OCI-LY3 (cell line): ENCODE measurements around the gene FBXO30.

Source experiments
- H2AFZ ChIP-seq: fragments of 200-600, 300-600 bp; shearing (Covaris generic); 2 replicates; pipeline ENCODE4 v1.6.0; 2014; ENCODE audit warnings: antibody characterized with exemption, low read depth, low read length
- H3K27ac ChIP-seq: fragments of 200-600, 300-600 bp; sonication (generic); 2 replicates; pipeline ENCODE4 v1.5.1; 2014; ENCODE audit warnings: mild to moderate bottlenecking, low read length, moderate library complexity, mixed read lengths
- H3K27me3 ChIP-seq: fragments of 200-600, 300-600 bp; sonication (generic); 2 replicates; pipeline ENCODE4 v1.6.1; 2014; ENCODE audit warnings: low read depth, low read length, mixed read lengths
- H3K36me3 ChIP-seq: fragments of 200-600, 300-600 bp; sonication (generic); replicated peaks from 2 replicates; pipeline ENCODE3; 2014; ENCODE audit warnings: low read depth, low read length, mixed read lengths
- H3K4me1 ChIP-seq: fragments of 300-600, 200-600 bp; sonication (generic); 2 replicates; pipeline ENCODE4 v1.6.1; 2014; ENCODE audit warnings: low read length, mixed read lengths
- H3K4me2 ChIP-seq: fragments of 200-600, 300-600 bp; sonication (generic); 2 replicates; pipeline ENCODE4 v1.6.1; 2014; ENCODE audit warnings: low read length, mixed read lengths
- H3K4me3 ChIP-seq: fragments of 300-600, 200-600 bp; sonication (generic); 2 replicates; pipeline ENCODE4 v1.5.1; 2014; ENCODE audit warnings: antibody characterized with exemption, mild to moderate bottlenecking, low read length, moderate library complexity
- H3K79me2 ChIP-seq: fragments of 300-600, 200-600 bp; shearing (Covaris generic); 2 replicates; pipeline ENCODE4 v1.6.1; 2014; ENCODE audit warnings: mild to moderate bottlenecking, low read length, mixed read lengths
- H3K9ac ChIP-seq: fragments of 300-600, 200-600 bp; shearing (Covaris generic); 2 replicates; pipeline ENCODE4 v1.6.0; 2014; ENCODE audit warnings: mild to moderate bottlenecking, low read length, moderate library complexity
- H3K9me3 ChIP-seq: fragments of 200-600, 300-600 bp; shearing (Covaris generic); 2 replicates; pipeline ENCODE4 v1.6.1; 2014; ENCODE audit warnings: low read length, mixed read lengths; ENCODE audit not compliant: insufficient read depth
- H4K20me1 ChIP-seq: fragments of 200-600, 300-600 bp; sonication (generic); 2 replicates; pipeline ENCODE4 v1.6.1; 2016; ENCODE audit warnings: low read length, mixed read lengths; ENCODE audit not compliant: insufficient read depth
- EZH2phosphoT487 ChIP-seq: fragments of 200-600 bp; shearing (Covaris generic); IDR thresholded peaks from 2 replicates; pipeline ENCODE4 v1.6.1; 2018; ENCODE audit warnings: antibody characterized with exemption, mixed run types, low read depth
- TF ChIP-seq, protein P1 (sequence below): fragments of 200-600, 300-600 bp; sonication (generic); IDR thresholded peaks from 2 replicates; pipeline ENCODE4 v1.5.1; 2014; ENCODE audit warnings: antibody characterized with exemption, low read length, low read depth

The FBXO30 gene

DNA sequence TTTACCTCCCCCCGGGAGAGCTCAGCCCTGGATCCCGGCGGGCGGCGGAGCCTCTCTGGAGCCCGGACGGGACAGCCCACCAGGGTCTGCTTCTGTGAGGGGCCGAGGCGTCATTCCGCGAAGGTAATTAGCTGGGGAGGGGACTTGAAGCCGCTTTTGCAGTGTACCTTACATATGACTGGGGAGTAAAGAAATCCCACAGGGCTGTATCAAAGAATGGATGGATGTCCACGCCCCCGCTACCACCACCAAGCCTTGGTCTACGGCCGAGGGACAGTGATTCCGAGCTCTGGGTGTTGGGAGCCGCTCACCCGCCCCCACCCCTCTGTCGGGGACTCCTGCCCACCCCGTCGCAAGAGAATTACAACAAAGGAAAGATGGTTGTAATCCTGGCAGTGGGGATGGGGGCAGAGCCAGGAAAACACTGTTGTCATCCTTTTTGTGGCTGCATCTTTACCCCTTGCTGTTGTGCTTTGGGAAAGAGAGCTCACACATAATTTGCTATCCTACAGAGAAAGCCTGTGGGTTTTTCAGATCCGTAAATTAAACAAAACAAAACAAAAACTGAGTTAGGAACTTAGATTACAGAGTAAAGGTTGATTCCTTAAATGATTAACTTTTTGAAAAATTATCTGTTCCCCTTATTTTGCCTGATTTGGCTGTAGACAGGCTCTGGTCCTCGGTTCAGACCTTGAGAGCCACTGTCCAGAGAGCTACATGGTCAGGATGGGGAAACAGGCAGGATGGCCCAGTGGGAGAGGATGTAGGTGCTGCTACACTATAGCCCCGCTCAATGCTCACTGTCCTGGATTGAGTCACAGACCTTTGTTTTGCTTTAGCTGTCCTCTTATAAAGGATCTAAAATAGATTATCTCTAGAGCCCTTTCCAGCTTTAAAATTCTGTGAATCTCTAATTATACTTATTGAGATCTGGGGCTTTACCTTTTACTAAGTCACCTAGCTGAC is 997 bp upstream of the FBXO30 start:
- H3K36me3 ChIP-seq, result no peaks in the 10 kb centered on the region
- H3K4me1 ChIP-seq, result peaks cover 13% of the 10 kb centered on the region; the same call in 1 of the 2 replicates
- peak overlapping the region; percentile 43 for H2AFZ ChIP-seq
- H3K27ac ChIP-seq, result peak overlapping the region; percentile 48
- peak overlapping the region; percentile 99 for H3K4me3 ChIP-seq
- peak overlapping the region; percentile 94 for H3K9ac ChIP-seq
- peak overlapping the region; percentile 80 for H3K4me2 ChIP-seq
- H3K9me3 ChIP-seq, result no peaks in the 10 kb centered on the region
- no peaks in the 10 kb centered on the region for H3K27me3 ChIP-seq
- peaks cover 34% of the 10 kb centered on the region for H3K79me2 ChIP-seq
- no peaks in the 10 kb centered on the region for H4K20me1 ChIP-seq
- TF ChIP-seq EZH2phosphoT487, result no peak
- TF ChIP-seq, protein P1, sequence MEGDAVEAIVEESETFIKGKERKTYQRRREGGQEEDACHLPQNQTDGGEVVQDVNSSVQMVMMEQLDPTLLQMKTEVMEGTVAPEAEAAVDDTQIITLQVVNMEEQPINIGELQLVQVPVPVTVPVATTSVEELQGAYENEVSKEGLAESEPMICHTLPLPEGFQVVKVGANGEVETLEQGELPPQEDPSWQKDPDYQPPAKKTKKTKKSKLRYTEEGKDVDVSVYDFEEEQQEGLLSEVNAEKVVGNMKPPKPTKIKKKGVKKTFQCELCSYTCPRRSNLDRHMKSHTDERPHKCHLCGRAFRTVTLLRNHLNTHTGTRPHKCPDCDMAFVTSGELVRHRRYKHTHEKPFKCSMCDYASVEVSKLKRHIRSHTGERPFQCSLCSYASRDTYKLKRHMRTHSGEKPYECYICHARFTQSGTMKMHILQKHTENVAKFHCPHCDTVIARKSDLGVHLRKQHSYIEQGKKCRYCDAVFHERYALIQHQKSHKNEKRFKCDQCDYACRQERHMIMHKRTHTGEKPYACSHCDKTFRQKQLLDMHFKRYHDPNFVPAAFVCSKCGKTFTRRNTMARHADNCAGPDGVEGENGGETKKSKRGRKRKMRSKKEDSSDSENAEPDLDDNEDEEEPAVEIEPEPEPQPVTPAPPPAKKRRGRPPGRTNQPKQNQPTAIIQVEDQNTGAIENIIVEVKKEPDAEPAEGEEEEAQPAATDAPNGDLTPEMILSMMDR, result no peak

DNA sequence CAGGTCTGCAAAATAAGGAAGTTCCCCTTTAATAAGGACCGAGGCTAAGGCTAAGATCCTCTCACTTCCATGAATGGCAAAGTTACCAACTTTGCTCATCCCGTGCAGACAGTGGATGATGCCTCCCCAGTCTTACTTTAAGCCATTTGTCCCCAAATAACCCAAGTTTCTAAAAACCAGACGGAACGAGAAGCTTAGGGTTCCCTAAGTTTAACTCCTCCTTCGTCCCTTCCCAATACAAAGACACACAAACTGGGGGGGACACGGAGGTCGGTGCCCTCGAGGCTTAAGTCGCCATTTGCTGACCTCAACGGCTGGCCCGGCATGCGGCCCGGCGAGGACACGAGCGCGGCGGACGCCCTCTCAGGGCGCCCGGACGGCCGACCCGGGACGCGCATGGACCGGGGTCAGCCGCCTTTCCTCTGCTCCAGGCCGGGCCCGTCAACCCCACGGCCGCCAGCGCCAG is 527 bp downstream of the FBXO30 start:
- Histone ChIP-seq H3K4me2 (peak overlapping the region; percentile 83), H3K9me3 (no peaks in the 10 kb centered on the region), H2AFZ (peak overlapping the region; percentile 75), H3K9ac (peak overlapping the region; percentile 82), H3K79me2 (peaks cover 34% of the 10 kb centered on the region), H3K27ac (0 out of 2 replicates have a peak overlapping the region, but pooled peaks have one; percentile 15), H3K36me3 (no peaks in the 10 kb centered on the region), H3K4me1 (peaks cover 13% of the 10 kb centered on the region; the same call in 1 of the 2 replicates), H3K4me3 (peak overlapping the region; percentile 99), H4K20me1 (no peaks in the 10 kb centered on the region), H3K27me3 (no peaks in the 10 kb centered on the region)
- TF ChIP-seq, protein P1, result no peak
- no peak for TF ChIP-seq EZH2phosphoT487

DNA sequence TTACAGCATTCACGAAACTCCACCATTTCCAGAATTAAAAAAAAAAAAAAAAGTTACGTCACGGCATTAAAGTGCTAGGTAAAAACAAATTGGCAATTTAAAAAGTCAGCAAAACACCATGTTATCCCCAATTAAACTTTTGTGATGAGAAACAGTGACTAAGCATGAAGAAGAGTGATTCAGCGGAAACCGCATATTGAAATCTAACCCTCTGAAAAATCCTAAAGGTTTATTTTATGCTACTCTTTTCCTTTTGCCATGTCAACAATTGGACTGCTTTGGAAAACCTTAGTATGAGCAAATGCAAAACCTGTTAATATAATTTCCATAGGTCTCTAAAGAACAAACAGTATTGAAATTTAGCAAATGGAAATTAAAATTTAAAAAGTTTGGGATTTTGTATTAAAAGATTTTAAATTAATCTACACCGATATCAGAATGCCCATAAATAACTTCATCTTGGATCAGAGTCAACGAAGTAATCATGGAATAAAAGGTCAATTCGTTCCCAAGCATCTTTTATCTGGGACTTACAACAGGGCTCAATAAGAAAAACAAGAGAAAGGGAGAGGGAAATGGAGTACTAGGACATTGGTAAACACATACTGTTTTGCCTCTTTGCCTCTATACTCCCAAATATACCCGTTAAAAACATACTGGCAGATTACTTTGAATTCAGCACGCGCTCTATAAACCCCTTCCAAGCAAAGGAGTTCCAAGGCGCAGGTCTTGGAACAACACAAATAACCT is 1.1 kb downstream of the FBXO30 start:
- H3K36me3 ChIP-seq, result no peaks in the 10 kb centered on the region
- H2AFZ ChIP-seq, result peak overlapping the region; percentile 75
- H4K20me1 ChIP-seq, result no peaks in the 10 kb centered on the region

More for the DNA sequence above, 1.1 kb downstream of the FBXO30 start:
- H3K9ac ChIP-seq, result peak overlapping the region; percentile 82
- H3K4me3 ChIP-seq, result peak overlapping the region; percentile 99
- no peaks in the 10 kb centered on the region for H3K27me3 ChIP-seq
- H3K27ac ChIP-seq, result no peak overlapping the region
- peak overlapping the region; percentile 83 for H3K4me2 ChIP-seq
- H3K79me2 ChIP-seq, result peaks cover 34% of the 10 kb centered on the region
- no peaks in the 10 kb centered on the region for H3K9me3 ChIP-seq
- TF ChIP-seq EZH2phosphoT487, result no peak
- TF ChIP-seq, protein P1, result no peak
- H3K4me1 ChIP-seq, result peaks cover 13% of the 10 kb centered on the region; the same call in 1 of the 2 replicates
